K562 (cell line): ENCODE results near the gene DDX46.

ENCODE experiments used
- NR2C2 ChIP-seq, 2 experiments: fragments of 200-800 bp in 1 of 2; sonication (Bioruptor generic) in 1 of 2; sonication (generic) in 1 of 2; formaldehyde crosslinking in 1 of 2; IDR thresholded peaks; 2 replicates each; pipeline versions ENCODE4 v1.6.1 to v1.8.0; 2016 to 2022; ENCODE audit warnings: mild to moderate bottlenecking in 1 of 2, missing compliant biosample characterization in 1 of 2, missing genetic modification characterization in 1 of 2, missing genetic modification reagents in 1 of 2
- NRF1 ChIP-seq, 2 experiments: fragments of 450-650 bp; IDR thresholded peaks in 1 of 2; conservative IDR thresholded peaks in 1 of 2; 2 replicates each; pipeline ENCODE4 v1.6.1; 2014; ENCODE audit warnings: mild to moderate bottlenecking in 2 of 2
- RFX1 ChIP-seq: fragments of 450-650 bp; IDR thresholded peaks from 2 replicates; pipeline ENCODE4 v1.6.1; 2016; ENCODE audit warnings: mild to moderate bottlenecking, moderate library complexity
- ZNF324 ChIP-seq: fragments of 250-450 bp; sonication (Bioruptor Pico); IDR thresholded peaks from 2 replicates; pipeline ENCODE4 v1.4.0; 2020; ENCODE audit warnings: mild to moderate bottlenecking
- TF ChIP-seq, protein P1 (sequence below), 2 experiments: fragments of 450-650 bp; formaldehyde crosslinking in 1 of 2; IDR thresholded peaks; 2 replicates each; pipeline versions ENCODE4 v1.4.0 to v1.6.1; 2014 to 2020; ENCODE audit warnings: mild to moderate bottlenecking in 2 of 2, borderline replicate concordance in 1 of 2, low read depth in 1 of 2

DNA sequence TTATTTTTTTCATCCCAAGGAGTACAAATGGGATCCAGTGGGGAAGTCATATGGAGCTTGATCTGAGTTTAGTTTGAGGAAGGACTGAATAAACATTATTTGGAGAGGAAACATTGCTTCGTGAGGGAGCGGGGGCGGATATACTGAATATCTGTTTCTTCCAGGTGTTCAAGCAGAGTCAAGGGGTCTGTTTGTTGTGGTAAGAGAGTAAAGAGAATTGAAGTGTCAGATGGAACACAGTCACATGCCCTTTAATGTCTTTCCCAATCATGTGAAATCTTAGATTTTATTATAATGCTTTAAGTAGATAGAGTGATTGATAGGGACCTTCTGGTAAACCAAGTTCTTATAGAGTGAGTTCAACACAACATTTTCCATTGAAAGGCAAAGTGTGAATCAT lies 33.7 kb downstream of the DDX46 start:
- TF ChIP-seq RFX1 (no peak), NR2C2 (CRISPR knock-in tag; IDR thresholded peaks at IDR 0.05) (no peak), NR2C2 (tag; IDR thresholded peaks at IDR 0.05) (no peak), ZNF324 (CRISPR knock-in tag) (no peak), NRF1 (conservative IDR thresholded peaks at IDR 0.05 in 1 of 2, IDR thresholded peaks at IDR 0.05 in 1 of 2) (no peak)
- TF ChIP-seq, protein P1, sequence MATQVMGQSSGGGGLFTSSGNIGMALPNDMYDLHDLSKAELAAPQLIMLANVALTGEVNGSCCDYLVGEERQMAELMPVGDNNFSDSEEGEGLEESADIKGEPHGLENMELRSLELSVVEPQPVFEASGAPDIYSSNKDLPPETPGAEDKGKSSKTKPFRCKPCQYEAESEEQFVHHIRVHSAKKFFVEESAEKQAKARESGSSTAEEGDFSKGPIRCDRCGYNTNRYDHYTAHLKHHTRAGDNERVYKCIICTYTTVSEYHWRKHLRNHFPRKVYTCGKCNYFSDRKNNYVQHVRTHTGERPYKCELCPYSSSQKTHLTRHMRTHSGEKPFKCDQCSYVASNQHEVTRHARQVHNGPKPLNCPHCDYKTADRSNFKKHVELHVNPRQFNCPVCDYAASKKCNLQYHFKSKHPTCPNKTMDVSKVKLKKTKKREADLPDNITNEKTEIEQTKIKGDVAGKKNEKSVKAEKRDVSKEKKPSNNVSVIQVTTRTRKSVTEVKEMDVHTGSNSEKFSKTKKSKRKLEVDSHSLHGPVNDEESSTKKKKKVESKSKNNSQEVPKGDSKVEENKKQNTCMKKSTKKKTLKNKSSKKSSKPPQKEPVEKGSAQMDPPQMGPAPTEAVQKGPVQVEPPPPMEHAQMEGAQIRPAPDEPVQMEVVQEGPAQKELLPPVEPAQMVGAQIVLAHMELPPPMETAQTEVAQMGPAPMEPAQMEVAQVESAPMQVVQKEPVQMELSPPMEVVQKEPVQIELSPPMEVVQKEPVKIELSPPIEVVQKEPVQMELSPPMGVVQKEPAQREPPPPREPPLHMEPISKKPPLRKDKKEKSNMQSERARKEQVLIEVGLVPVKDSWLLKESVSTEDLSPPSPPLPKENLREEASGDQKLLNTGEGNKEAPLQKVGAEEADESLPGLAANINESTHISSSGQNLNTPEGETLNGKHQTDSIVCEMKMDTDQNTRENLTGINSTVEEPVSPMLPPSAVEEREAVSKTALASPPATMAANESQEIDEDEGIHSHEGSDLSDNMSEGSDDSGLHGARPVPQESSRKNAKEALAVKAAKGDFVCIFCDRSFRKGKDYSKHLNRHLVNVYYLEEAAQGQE (IDR thresholded peaks at IDR 0.05; ENCODE audit: borderline replicate concordance), result no peak
- TF ChIP-seq, protein P1 (CRISPR knock-in tag; IDR thresholded peaks at IDR 0.05; ENCODE audit: low read depth), result no peak
